ENCODE results near the gene EXOC1.
"Not testable (repeated sequence)": the region's sequence is repeated elsewhere in the genome, so short reads cannot be mapped to it uniquely, and the experiment has no call there.

EXOC1 gene

DNA sequence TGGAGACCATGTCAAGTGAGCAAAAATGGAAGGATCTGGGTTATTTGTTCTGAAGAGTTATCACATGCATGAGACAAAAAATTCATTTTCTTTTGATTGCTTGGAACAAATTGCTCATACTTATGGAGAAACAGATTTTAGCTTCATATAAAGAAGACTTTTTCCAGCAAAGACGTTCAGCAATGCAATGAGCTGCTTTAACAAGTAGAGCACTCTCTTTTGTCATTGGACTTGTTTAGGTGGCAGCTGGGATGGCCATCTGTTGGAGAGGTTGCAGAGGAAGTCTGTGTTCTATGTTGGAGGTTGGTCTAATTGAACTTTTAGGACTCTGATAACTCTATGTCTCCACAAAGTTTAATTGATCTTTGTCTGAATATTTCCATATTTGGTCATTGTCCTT, 75.4 kb downstream of the EXOC1 start:
- no peak overlapping the region for H3K4me3 ChIP-seq (ENCODE audit: low read depth, low read length)
- TF ChIP-seq, protein P1, sequence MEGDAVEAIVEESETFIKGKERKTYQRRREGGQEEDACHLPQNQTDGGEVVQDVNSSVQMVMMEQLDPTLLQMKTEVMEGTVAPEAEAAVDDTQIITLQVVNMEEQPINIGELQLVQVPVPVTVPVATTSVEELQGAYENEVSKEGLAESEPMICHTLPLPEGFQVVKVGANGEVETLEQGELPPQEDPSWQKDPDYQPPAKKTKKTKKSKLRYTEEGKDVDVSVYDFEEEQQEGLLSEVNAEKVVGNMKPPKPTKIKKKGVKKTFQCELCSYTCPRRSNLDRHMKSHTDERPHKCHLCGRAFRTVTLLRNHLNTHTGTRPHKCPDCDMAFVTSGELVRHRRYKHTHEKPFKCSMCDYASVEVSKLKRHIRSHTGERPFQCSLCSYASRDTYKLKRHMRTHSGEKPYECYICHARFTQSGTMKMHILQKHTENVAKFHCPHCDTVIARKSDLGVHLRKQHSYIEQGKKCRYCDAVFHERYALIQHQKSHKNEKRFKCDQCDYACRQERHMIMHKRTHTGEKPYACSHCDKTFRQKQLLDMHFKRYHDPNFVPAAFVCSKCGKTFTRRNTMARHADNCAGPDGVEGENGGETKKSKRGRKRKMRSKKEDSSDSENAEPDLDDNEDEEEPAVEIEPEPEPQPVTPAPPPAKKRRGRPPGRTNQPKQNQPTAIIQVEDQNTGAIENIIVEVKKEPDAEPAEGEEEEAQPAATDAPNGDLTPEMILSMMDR (IDR thresholded peaks at IDR 0.05; ENCODE audit: control insufficient read depth, extremely low read depth, insufficient read depth): no peak
- DNase-seq (ENCODE audit: low read depth): no peak

DNA sequence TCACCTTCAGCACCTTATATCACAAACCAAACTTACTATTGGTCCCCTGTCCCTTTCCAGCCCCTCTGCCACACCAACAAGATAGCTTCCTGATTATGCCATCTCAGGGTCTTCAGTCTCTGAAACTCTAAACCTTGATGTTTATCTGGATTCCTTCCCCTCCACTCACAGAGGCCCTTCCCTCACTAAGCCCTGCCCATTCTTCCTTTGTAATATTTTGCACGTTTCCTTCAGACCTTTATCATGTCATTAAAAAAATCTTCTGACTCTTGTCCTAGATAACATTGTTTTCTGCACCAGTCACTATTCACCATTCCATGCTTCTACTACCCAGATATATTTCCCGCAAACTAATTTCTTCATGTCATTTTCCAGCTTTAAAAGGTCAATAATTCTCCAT, 77.6 kb downstream of the EXOC1 start:
- H3K4me3 ChIP-seq (ENCODE audit: low read depth, low read length): no peak overlapping the region
- DNase-seq (ENCODE audit: low read depth): no peak
- TF ChIP-seq, protein P1 (IDR thresholded peaks at IDR 0.05; ENCODE audit: control insufficient read depth, extremely low read depth, insufficient read depth): no peak

DNA sequence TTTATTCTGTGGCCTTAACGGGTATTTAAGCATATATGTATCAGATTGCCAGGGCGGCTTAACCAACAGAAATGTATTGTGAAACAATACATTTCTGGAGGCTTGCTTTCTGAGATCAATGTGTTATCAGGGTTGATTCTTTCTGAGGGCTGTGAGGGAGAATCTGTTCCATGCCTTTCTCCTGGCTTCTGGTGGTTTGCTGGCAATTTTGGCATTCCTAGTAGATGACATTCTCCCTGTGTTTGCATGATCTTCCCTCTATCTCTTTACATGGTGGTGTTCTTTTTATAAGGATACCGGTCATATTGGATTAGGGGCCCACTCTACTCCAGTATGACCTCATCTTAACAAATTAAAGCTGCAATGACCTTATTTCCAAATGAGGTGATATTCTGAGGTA, 78.4 kb downstream of the EXOC1 start:
- no peak for DNase-seq (ENCODE audit: low read depth)
- TF ChIP-seq, protein P1 (IDR thresholded peaks at IDR 0.05; ENCODE audit: control insufficient read depth, extremely low read depth, insufficient read depth): no peak
- no peak overlapping the region for H3K4me3 ChIP-seq (ENCODE audit: low read depth, low read length)

DNA sequence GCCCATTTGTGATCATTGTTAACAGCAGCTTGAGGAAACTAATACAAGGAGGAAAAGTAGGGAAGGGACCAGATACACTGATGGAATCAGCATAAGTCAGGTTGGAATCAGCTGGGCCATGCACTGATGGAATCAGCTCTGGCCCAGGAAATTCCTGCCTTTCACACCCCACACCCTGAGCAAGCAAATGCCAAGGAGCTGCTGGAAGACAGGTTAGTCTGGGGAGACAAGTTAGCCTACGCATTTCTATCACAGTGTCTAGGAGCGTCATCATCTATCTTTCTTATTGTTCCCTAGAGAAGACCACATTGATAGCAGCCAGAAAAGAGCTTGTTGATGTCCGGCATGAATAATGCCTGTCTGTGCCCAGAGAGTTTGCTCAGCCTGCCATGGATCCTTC, 79.1 kb downstream of the EXOC1 start:
- H3K4me3 ChIP-seq (ENCODE audit: low read depth, low read length): no peak overlapping the region
- TF ChIP-seq, protein P1 (IDR thresholded peaks at IDR 0.05; ENCODE audit: control insufficient read depth, extremely low read depth, insufficient read depth): no peak
- DNase-seq (ENCODE audit: low read depth): no peak

DNA sequence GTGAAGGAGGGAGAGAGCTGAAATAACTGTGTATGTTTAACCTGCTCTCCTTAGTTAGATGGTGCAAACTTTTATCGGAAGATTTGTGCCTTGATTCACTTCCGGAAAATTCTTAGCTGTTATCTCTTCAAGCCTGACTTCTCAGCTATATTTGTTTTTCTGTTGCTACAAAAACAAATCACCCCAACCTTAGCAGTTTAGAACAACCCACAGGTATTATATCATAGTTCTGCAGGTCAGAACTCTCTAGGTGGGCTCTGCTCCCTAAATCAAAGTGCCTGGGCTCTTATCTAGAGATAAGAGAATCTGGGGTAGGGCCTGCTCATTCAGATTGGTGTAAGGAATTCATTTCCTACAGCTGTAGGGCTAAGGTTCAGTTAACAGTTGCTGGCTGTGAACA, 80.2 kb downstream of the EXOC1 start:
- TF ChIP-seq, protein P1 (IDR thresholded peaks at IDR 0.05; ENCODE audit: control insufficient read depth, extremely low read depth, insufficient read depth): no peak
- DNase-seq (ENCODE audit: low read depth): no peak
- H3K4me3 ChIP-seq (ENCODE audit: low read depth, low read length): no peak overlapping the region

DNA sequence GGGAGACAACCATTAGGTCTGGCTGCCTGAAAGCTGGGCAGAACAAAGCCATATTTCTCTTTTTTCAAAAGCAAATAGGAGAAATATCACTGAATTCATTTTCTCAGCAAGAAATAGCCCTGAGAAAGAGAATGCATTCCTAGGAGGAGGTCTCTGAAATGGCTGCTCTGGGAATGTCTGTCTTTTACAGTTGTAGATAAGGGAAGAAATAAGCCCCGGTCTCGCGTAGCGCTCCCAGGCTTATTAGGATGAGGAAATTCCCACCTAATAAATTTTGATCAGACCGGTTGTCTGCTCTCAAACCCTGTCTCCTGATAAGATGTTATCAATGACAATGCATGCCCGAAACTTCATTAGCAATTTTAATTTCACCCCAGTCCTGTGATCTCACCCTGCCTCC, 82.5 kb downstream of the EXOC1 start:
- not testable (repeated sequence) for H3K4me3 ChIP-seq (ENCODE audit: low read depth, low read length); DNase-seq (ENCODE audit: low read depth)

DNA sequence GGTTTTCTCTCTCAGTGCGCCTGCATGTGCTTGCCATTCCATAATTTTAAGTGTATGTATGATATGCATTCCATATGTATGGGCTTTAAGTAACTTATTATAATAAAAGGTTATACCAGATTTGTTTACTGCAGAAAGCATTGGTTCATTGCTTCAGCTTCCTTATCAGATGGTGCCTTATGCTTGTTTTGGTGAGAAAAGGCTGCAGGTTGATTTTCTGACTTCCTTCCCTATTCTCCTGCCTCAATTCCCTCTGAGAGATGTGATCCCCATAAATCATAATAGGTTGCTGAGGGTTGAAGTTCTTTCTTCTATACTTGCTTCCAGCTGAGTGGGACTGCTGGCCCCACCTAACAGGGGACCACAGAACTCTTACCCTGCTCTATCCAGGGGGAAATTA, 85.0 kb downstream of the EXOC1 start:
- H3K4me3 ChIP-seq (ENCODE audit: low read depth, low read length): no peak overlapping the region
- TF ChIP-seq, protein P1 (IDR thresholded peaks at IDR 0.05; ENCODE audit: control insufficient read depth, extremely low read depth, insufficient read depth): no peak
- DNase-seq (ENCODE audit: low read depth): no peak

DNA sequence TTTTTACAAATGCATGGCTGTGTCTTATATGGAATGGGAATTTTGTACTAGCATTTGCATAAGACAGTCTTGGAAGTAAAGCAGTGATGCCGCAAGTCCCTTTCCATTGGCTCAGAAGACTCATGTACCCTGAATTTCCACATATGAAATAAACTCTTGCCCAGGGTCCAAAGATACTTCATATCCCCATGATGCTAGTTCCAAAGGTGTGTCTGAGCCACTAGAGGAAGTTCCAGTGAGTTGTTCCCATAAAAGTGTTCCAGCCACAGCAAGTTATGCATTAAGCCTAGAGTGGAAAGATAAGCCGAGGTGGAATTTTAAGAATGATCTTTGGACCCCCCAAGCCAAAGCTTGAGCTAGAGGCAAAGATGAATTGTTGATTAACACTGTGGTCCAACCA, 86.0 kb downstream of the EXOC1 start:
- H3K4me3 ChIP-seq (ENCODE audit: low read depth, low read length): no peak overlapping the region
- no peak for DNase-seq (ENCODE audit: low read depth)
- TF ChIP-seq, protein P1 (IDR thresholded peaks at IDR 0.05; ENCODE audit: control insufficient read depth, extremely low read depth, insufficient read depth): no peak

Measured in LNCaP clone FGC (cell line).